ENCODE data around the gene SPATA2.

Gene SPATA2

DNA sequence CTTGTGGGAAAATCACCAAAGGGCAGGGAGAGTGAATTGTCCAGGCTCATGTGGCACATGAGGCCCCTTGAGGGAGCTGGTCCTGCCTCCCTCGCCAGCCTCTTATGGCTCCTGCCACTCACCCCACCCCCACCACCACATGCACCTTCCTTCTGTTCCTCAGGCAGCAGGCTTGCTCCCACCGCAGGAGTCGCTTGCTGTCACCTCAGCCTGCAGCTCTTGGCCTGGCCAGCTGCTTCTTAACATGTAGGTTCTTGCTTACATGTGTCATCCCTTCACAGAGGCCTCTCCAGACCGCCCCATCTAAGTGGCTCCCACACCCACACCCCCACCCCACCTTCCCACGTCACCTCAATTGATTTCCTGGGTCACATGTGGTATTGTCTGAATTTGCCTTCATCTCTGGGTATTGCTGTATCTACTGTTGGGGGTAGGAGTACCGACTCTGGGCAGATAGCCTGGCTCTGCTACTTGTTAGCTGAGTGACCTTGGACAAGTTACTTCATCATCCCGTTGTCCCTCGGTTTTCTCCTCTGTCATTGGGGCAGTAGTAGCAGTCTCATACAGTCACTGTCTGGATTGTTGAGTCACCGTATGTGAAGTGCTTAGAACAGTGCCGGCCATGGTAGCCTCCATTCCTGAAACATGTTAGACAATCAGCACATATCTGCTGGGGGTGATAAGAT, 61.0 kb downstream of the SPATA2 start:
- no peak for FAIRE-seq

GRCh38 chr20:49853640-49854039, 61.7 kb downstream of the SPATA2 start:
- FAIRE-seq: no peak

All from colon (tissue), 2 donors.